NCI-H510A (cell line): ENCODE data around the gene ADAP1.
"Not testable (repeated sequence)": the region's sequence is repeated elsewhere in the genome, so short reads cannot be mapped to it uniquely, and the experiment has no call there.

Source experiments
- DNase-seq: peaks from one replicate; lab custom pipeline; 2025; lab: John Stamatoyannopoulos, UW

ADAP1 gene

GRCh38 chr7:974820-975681 is 20.6 kb upstream of the ADAP1 start, which contains the start of gene COX19:
TSS of gene COX19 (minus strand) at chr7:975549. CDS start at chr7:975509, 40 bp downstream.
- DNase-seq = peak; percentile 47

- DNase-seq = no peak
Measured at GRCh38 chr7:974172-974571, 19.7 kb upstream of the ADAP1 start.

GRCh38 chr7:973312-973711 is 18.8 kb upstream of the ADAP1 start:
- DNase-seq = no peak

- DNase-seq = no peak
Measured at GRCh38 chr7:972676-973309, 18.3 kb upstream of the ADAP1 start.

- no peak for DNase-seq
Measured at GRCh38 chr7:972110-972509, 17.6 kb upstream of the ADAP1 start.

- no peak for DNase-seq
Measured at GRCh38 chr7:970744-971143, 16.3 kb upstream of the ADAP1 start.

GRCh38 chr7:969403-969802 is 14.9 kb upstream of the ADAP1 start:
- DNase-seq = no peak

GRCh38 chr7:968205-969105 is 14.0 kb upstream of the ADAP1 start:
- DNase-seq = no peak

GRCh38 chr7:967361-968082 is 13.0 kb upstream of the ADAP1 start:
- DNase-seq = no peak

GRCh38 chr7:966291-967069 is 12.0 kb upstream of the ADAP1 start:
- no peak for DNase-seq

- no peak for DNase-seq
Measured at GRCh38 chr7:964401-965231, 10.1 kb upstream of the ADAP1 start.

- no peak for DNase-seq
Measured at GRCh38 chr7:963236-964078, 9.0 kb upstream of the ADAP1 start.

GRCh38 chr7:962401-963081 is 8.1 kb upstream of the ADAP1 start:
- DNase-seq = no peak

- DNase-seq = no peak
Measured at GRCh38 chr7:961546-962400, 7.3 kb upstream of the ADAP1 start.

GRCh38 chr7:960972-961371 is 6.5 kb upstream of the ADAP1 start:
- DNase-seq = not testable (repeated sequence)

GRCh38 chr7:960269-960871 is 5.9 kb upstream of the ADAP1 start:
- no peak for DNase-seq

GRCh38 chr7:959740-960139 is 5.3 kb upstream of the ADAP1 start:
- DNase-seq = not testable (repeated sequence)
